Hematopoietic multipotent progenitor cell treated with erythropoietin and hydrocortisone succinate and interleukin-3 and kit ligand, for 17 days (in vitro differentiated cells): Measurements from ENCODE around the gene IFNA17.
"Not testable (repeated sequence)": the region's sequence is repeated elsewhere in the genome, so short reads cannot be mapped to it uniquely, and the experiment has no call there.

ENCODE experiments used
- DNase-seq: peaks from one replicate; pipeline ENCODE4 v3.0.0-alpha.2; 2015; ENCODE audit warnings: low spot score

IFNA17 gene

GRCh38 chr9:21210782-21211181 lies 17.2 kb downstream of the IFNA17 start:
- not testable (repeated sequence) for DNase-seq

DNA sequence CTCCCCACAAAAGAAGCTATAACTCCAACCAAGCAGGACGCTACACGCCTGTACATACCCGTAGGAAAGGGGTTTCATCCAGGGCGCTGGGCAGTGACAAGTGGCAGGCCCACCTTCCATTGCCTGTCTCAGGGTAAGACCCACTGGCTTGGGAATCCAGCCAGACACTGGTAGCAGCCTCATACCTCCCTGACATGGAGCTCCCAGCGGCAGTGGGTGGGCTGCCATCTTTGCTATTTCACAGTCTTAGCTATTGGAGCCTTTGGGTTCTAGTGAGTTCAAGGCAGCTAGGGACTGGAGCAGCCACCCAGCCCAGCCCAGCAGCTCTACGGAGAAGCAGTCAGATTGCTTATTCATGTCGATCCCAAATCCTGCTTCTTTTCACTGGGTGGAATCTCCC lies 17.7 kb downstream of the IFNA17 start:
- no peak for DNase-seq

- not testable (repeated sequence) for DNase-seq
Observed at GRCh38 chr9:21207043-21207442, 21.0 kb downstream of the IFNA17 start, which contains the start of gene IFNA10. Gene IFNA10, minus strand, starts transcription at chr9:21207143. Its CDS starts 46 bp downstream, at chr9:21207097.

DNA sequence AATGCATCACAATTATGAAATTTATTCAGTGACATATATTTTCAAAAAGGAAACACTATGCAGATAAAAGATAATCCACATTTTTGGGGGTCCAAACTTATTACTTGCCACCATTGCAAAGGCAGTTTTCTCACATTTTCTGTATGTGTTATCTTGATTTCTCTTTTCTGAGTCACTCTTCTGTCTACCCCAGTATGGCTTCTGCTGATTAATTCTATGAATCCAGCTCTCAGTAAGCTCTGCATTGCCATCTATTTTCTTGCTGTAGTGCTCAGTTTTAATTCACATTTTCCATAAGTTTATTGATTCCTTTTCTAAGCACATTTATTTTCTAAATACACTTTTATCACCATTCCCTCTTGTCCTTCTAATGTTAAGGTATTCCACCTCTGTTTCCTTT lies 22.8 kb downstream of the IFNA17 start:
- no peak for DNase-seq

DNA sequence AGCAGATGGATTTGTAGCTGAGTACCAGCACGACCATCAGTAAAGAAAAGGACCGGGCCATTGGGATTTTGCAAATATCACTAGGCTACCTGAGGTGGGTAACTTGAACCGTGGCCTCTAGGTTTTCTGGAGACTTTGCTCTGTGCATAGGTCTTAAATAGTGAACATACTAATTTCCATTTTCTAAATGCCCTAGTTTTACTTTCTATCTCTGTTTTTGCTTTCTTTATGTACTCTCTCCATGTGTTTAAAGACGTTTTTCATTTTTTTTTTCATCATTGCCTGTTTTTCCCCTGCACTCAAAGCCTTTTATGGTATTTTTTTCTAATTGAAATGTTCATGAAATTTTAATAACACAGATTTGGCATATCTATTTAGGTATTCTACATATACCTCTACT lies 25.9 kb downstream of the IFNA17 start, which contains the start of gene IFNA7:
IFNA7 (minus strand) TSS at position 101 of the 400 bp plus-strand sequence; CDS start at position 61, 40 bp downstream.
- DNase-seq = not testable (repeated sequence)

DNA sequence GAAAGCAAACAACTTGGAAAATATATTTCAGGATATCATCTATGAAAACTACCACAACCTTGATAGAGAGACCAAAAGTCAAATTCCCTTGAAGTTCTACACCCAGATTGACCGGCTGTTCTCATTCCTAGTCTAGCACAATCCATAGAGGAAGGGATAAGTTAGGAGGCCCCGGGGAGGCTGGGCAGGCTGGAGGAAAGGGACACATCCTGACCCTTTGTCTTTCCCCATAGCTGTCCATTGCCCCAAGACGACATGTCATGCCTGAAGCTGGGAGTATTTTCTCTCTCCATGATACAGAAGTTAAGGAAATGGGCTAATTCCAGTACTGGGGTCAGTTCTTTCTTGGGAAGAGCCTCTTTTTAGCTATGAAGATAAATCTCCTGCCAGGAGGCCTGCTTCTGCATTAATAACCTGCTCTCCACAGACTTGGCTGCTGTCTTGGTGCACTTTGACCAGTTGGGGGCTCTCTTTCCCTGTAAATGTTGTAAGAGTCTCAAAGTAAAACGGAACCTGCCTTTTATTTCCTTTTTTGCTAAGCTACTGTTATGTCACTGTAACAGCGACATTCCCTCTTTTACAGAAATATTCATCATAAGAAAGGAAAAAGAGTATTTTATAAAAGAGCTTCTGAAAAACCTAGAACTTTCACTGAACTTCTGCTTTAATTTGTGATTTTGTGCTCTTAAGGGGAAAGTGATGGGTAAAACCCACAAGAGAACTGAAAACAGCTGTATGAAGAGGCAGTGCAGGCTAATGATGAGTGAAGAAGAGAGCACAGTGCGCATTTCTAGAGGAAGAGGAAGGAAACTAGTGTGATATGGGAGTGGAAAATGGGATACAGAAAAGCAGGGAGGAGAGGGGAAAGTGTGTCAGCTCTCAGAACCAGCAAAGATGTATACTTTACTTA lies 32.9 kb downstream of the IFNA17 start:
- DNase-seq = not testable (repeated sequence)

DNA sequence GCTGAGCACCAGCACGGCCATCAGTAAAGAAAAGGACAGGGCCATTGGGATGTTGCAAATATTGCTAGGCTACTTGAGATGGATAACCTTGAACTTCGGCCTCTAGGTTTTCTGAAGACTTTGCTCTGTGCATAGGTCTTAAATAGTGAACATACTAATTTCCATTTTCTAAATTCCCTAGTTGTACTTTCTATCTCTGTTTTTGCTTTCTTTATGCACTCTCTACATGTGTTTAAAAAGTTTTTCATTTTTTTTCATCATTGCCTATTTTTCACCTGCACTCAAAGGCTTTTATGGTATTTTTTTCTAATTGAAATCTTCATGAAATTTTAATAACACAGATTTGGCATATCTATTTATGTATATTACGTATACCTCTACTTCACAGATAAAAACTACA lies 40.5 kb downstream of the IFNA17 start, which contains the start of gene IFNA4:
IFNA4 (minus strand) TSS at position 101 of the 400 bp plus-strand sequence; CDS start at position 45, 56 bp downstream.
- DNase-seq = not testable (repeated sequence)

DNA sequence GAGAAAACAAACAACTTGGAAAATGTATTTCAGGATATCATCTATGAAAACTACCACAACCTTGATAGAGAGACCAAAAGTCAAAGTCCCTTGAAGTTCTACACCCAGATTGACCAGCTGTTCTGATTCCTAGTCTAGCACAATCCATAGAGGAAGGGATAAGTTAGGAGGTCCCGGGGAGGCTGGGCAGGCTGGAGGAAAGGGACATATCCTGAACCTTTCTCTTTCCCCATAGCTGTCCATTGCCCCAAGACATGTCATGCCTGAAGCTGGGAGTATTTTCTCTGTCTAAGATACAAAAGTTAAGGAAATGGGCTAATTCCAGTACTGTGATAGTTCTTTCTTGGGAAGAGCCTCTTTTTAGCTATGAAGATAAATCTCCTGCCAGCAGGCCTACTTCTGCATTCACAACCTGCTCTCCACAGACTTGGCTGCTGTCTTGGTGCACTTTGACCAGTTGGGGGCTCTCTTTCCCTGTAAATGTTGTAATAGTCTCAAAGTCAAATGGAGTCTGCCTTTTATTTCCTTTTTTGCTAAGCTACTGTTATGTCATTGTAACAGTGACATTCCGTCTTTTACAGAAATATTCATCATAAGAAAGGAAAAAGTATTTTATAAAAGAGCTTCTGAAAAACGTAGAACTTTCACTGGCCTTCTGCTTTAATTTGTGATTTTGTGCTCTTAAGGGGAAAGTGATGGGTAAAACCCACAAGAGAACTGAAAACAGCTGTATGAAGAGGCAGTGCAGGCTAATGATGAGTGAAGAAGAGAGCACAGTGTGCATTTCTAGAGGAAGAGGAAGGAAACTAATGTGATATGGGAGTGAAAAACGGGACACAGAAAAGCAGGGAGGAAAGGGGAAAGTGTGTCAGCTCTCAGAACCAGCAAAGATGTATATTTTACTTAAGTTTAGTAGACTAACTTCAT lies 44.9 kb downstream of the IFNA17 start:
- DNase-seq = not testable (repeated sequence)
